Neural cell (in vitro differentiated cells): ENCODE data around the gene EBF3.

Experiments used
- CTCF ChIP-seq: fragments of 450-650 bp; IDR thresholded peaks from 2 replicates; pipeline ENCODE4 v1.5.1; 2014; ENCODE audit warnings: antibody characterized with exemption, mild to moderate bottlenecking, moderate library complexity; ENCODE audit not compliant: poor library complexity, severe bottlenecking
- EP300 ChIP-seq: fragments of 450-650 bp; conservative IDR thresholded peaks from 2 replicates; pipeline ENCODE4 v1.6.1; 2014; ENCODE audit warnings: antibody characterized with exemption, mild to moderate bottlenecking, moderate library complexity; ENCODE audit not compliant: poor library complexity, severe bottlenecking
- EZH2 ChIP-seq: fragments of 200-600, 300-800 bp; shearing (Covaris generic), sonication (generic); IDR thresholded peaks from 2 replicates; pipeline ENCODE4 v1.6.1; 2014; ENCODE audit warnings: antibody characterized with exemption, low read length, borderline replicate concordance, mild to moderate bottlenecking; ENCODE audit not compliant: insufficient read depth, poor library complexity, severe bottlenecking
- RAD21 ChIP-seq: fragments of 450-650 bp; conservative IDR thresholded peaks from 2 replicates; pipeline ENCODE4 v1.6.1; 2014; ENCODE audit warnings: antibody characterized with exemption, mild to moderate bottlenecking, moderate library complexity
- REST ChIP-seq: IDR thresholded peaks from 2 replicates; pipeline ENCODE4 v1.6.1; 2012; ENCODE audit warnings: borderline replicate concordance
- TAF1 ChIP-seq: IDR thresholded peaks from 2 replicates; pipeline ENCODE4 v1.6.1; 2012; ENCODE audit warnings: low read depth

- TF ChIP-seq CTCF = no peak
- TF ChIP-seq RAD21 = no peak
- no peak for TF ChIP-seq TAF1
- no peak for TF ChIP-seq REST
- no peak for TF ChIP-seq EZH2
- no peak for TF ChIP-seq EP300
Observed at GRCh38 chr10:129840196-129840590, 123.9 kb downstream of the EBF3 start.
